SU-DHL-6 (cell line): ENCODE data around the gene GLG1.

Experiments used
- CTCF ChIP-seq: fragments of 200-600 bp; sonication (generic); IDR thresholded peaks from one replicate; pipeline ENCODE4 v1.5.1; 2017; ENCODE audit warnings: antibody characterized with exemption, mild to moderate bottlenecking, low read length, moderate library complexity; ENCODE audit not compliant: insufficient read depth, poor library complexity, severe bottlenecking
- EZH2phosphoT487 ChIP-seq: fragments of 200-600 bp; sonication (generic), shearing (Covaris generic); conservative IDR thresholded peaks from 2 replicates; pipeline ENCODE4 v1.6.1; 2018; ENCODE audit warnings: mild to moderate bottlenecking, antibody characterized with exemption, low read length, moderate library complexity, mixed read lengths

- TF ChIP-seq CTCF: no peak
- TF ChIP-seq EZH2phosphoT487: no peak
Measured at GRCh38 chr16:74570412-74571301, 36.3 kb downstream of the GLG1 start.
